Measurements from ENCODE around the gene MYO5A.

DNA sequence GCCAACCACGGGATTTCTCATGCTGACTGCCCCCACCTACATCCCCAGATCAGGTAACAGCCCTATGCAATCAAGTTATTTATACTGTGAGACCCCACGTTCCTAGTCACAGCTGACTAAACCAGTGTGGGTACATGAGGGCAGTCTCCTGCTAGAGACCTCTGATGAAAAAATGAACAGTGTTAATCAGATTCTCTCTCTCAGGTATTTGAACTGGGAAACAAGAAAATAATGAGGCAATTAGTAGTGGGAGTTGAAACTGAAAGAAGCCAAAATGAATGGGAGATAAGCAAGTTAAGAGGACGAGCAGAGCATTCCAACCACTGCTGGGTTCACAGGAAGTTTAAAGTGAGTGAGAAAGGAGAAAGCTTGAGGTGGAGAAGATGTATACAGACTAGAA, 134.6 kb downstream of the MYO5A start:
- TF ChIP-seq SIN3A (IDR thresholded peaks at IDR 0.05; ENCODE audit: borderline replicate concordance, insufficient read depth, low read depth, low read length) (no peak), REST (IDR thresholded peaks at IDR 0.05; ENCODE audit: insufficient read depth in 1 of 2, low read depth in 2 of 2, low read length in 1 of 2) (no peak)
